Sciatic nerve (tissue), 2 donors: ENCODE data around the gene FAM114A1. TPM values are rescaled to one million over a fixed set of nuclear protein-coding genes. Genes with fewer than 3 reads are reported as not detected.
"Not testable (repeated sequence)": the region's sequence is repeated elsewhere in the genome, so short reads cannot be mapped to it uniquely, and the experiment has no call there.

Experiments
- ATAC-seq: fragments of 200-7000 bp; cut with Tn5 transposase; one replicate; pipeline ENCODE4 v1.9.1; 2020; ENCODE audit warnings: mild to moderate bottlenecking, moderate library complexity
- DNase-seq: peaks from one replicate; pipeline ENCODE4 v3.0.0-alpha.2; 2020; ENCODE audit warnings: low spot score
- intact Hi-C: fragments of 100-400 bp; cut with DNase I; formaldehyde crosslinking; loops from one replicate; pipeline ENCODE4 v1.14.2; 2022
- total RNA-seq: library from RNA; stranded (reverse); fragmentation: NEBNext Ultra II Directional; extraction: Animal tissue kit (Norgen Biotek cat#: 25700); gene quantifications from one replicate; pipeline ENCODE4 v1.2.1, GENCODE V29; 2021
- donor health status: DM: no; HTN: no; CAD: no.
- donor health status: DM: no; HTN: no; CAD: no.

FAM114A1 gene
- total RNA-seq, 1 donor from 2014 or later: 92.9 TPM

DNA sequence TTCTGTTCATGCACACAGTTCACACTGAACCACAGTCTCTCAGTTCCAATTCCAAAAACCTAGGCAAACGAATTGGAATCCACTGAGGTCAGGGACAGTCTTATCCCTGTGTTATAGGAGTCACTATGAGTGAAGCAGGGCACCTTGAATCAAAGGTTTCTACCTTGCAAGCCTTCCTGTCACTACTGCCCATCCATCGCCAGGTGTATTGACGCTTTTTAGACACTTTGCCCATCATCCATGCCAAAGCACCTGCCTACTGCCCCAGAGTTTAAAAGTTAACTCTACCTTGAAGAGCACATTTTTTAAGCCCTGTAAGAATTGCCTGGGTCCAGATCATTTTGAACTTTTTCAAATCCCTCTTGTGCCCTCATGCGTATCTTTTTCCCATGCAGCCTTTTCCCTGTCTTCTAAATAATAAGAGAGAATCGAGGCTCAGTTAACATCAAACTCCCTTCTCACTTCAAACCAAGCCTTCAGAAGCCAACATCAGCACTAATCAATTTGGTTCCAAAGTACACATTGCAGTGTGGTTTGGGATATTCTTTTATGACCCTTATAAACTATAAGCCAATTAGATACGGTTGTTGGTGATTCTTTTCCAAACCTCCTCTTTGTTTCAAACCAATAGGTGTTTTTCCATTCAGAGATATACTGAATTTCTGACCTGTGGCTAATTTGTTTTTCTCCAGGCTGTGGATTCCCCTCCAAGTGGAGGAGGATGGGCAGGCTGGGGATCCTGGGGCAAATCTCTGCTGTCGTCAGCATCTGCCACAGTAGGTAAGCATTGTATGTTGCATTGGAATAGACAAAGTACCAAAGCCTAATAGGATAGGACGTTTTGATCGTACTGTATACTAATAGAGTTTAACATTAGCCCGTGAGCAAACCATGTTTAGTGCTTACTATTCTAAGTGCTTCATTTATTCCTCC lies 23.7 kb downstream of the FAM114A1 start:
- DNase-seq (no peak), ATAC-seq (no peak)
- intact Hi-C loops: no loop called here

DNA sequence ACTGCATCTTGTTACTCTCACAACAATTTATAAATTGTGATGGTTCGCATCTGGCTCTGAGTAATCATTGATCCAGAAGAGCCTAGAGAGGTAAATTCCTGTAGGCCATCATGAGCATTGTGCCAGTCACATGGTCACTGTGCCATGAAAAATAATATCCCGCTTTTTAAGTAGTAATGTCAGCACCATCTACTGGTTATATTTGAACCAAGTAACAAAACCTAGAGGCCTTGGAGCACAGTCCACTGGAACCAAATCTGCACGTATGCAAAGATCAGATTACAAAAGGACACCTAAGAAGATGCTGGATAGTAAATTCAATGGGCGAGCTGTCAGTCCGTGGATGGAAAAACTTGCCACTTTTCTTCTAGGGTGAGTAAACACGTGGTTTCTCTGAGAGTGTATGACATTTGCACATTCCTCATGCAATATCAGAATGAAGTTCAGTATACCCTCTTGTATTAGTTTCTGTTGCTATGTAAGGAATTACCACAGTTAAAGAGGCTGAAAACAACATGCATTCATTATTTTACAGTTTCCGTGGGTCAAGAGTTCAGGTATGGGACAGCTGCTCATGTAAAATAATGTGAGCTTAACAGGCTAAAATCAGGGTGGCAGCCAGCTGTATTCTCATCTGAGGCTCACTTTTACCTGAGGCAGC lies 26.8 kb downstream of the FAM114A1 start:
- ATAC-seq: no peak
- DNase-seq: no peak
- intact Hi-C loops: no loop called here

DNA sequence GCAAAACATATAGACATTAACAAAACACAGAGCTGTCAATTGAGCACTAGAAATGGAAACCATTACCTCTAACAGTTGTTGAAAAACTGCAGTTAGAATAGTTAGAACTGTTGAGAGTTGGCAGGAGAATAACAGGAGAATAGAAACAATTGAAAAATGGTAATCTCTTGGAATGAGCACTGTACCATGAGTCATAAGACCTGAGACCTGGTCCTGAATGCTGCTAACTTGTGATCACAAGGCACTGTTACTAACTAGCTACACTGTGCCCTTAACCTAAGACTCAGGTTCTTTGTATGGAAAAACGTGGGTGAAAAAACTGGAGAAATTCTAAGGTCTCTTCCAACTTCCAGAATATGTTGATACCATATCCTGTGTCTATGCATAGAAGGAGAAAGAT lies 29.3 kb downstream of the FAM114A1 start:
- no peak for DNase-seq
- intact Hi-C loops: no loop called here
- ATAC-seq: no peak

DNA sequence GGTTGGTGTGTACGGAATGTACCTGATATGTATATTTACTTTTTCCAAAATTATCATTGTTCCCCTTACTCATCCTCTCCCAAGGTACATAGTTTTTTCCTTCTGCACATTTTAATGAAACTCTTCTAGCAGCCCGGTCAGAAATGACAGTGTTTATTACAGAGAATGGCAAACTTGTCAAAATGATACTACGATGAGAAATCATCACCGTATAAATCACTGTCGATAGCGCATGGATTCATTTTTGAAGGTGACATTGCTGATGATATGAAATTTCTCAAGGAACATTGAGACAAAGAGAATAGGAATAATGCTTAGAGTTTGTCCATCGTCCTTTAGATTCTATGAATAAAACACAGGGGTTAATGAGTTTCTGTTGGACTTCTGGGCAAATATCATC lies 30.6 kb downstream of the FAM114A1 start:
- intact Hi-C loops: no loop called here
- DNase-seq: no peak
- no peak for ATAC-seq

DNA sequence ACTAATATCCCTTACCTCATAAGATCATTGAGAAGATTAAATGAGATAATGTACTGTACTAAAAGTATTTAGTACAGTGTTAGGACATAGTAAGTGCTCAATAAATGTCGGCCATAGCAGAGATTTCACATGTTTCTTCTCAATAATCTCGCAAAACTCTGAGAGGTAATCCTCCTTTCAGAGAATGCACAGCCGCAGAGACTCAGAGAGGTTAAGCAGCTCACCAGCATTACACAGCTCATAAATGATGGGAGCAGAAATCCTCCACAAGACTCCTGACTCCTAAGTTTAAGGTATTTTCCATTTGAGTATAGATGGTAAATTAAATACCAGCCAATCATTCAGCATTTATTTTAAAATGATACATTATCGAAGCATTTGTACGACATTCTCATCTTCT lies 34.6 kb downstream of the FAM114A1 start:
- intact Hi-C loops: no loop called here
- ATAC-seq (no peak), DNase-seq (no peak)

DNA sequence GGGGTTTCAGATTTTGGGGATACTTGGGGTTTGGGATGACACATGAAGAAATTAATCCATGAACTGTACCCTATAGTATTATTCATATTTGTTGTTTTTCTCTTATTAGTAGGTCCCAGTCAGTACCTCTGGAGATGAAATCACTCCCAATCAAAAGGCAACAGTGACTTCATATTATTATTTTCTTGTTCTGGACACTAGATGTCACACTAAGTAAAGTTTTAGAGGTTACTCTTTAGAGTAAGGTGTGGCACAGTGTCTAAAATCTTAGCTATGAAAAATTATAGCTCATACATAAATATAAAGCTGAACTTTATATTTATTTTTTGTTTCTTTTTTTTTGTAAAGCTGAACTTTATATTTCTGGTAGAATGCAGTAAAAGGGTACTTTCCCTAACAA lies 35.1 kb downstream of the FAM114A1 start:
- peak; percentile 70 for ATAC-seq
- intact Hi-C loops: no loop called here
- no peak for DNase-seq

DNA sequence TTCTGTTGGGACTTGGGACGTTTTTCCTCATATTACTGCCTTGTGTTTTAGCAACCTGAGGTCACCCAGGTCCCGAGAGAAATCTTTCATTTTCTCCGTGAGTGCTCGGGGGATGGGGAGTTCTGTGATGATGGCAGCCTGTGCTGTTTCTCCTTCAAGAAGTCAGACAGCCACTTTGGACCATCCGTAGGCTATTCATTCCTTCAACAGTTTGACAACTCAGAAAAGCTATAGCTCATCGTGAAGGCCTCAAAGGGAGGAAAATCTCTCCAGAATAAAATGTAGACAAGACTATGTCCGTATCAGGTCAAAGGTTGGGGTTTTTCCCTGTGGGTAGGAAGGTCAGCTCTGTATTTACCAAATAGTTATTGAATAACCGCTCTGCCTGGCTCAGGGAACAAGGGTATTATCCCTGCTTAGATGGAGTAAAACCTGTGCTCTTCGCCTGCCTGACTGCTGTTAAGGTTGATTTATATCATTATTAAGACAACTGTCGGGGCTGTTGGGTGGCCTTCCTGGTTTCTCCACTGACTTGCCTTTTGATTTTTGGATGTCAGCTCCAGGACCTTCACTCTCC lies 36.6 kb downstream of the FAM114A1 start:
- intact Hi-C loops: no loop called here
- DNase-seq (no peak), ATAC-seq (peak; percentile 10)

DNA sequence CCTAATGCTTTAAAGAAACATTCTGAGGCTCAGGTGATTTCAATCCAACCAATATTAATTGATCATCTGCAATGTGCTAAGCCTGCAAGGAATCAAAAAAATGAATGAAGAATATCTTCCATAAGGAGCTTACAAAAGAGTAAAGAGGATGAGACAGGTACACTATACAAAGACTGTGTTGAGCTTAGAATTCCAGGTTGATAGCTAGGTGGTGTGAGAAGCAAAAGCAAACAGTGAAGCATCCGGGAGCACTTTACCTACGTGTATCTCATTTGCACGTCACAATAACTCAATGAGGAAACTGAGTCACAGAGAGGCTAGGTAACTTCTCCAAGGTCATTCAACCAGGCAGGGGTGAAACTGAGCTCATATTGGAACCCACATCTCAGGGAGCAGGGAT lies 37.1 kb downstream of the FAM114A1 start:
- no peak for DNase-seq
- intact Hi-C loops: no loop called here
- ATAC-seq: no peak

DNA sequence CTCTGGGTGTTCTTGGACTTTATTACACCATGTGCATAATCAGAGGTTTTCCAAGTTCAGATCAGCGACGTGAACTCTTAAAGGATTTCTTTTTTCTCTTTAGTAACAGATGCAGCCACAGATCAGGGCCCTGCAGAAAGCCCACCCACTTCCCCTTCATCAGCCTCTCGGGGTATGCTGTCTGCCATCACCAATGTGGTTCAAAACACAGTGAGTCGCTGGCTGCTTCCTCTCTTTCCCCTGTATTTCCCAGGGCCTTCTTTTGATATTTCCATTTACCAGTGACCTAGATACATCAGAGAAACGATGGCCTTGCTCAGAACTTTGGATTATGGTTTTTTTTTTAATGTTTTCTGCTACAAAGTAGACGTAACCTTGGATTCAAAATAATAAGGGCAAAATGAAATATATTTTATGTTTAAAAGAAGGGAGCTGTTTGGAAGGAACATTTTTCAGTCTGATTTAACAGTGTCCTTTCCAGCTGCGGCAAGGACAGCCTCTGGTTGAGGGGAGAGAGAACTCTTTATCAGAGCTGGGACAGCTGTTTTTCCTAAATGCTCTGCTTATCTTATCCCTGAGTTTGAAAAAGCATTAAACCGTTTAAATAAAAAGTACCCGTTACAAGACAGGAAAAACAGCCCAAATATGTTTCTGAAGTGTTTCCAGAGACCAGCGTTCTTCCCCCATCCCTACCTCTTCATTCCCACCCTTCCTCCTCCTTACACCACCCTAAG lies 38.2 kb downstream of the FAM114A1 start:
- no peak for DNase-seq
- intact Hi-C loops: no loop called here

DNA sequence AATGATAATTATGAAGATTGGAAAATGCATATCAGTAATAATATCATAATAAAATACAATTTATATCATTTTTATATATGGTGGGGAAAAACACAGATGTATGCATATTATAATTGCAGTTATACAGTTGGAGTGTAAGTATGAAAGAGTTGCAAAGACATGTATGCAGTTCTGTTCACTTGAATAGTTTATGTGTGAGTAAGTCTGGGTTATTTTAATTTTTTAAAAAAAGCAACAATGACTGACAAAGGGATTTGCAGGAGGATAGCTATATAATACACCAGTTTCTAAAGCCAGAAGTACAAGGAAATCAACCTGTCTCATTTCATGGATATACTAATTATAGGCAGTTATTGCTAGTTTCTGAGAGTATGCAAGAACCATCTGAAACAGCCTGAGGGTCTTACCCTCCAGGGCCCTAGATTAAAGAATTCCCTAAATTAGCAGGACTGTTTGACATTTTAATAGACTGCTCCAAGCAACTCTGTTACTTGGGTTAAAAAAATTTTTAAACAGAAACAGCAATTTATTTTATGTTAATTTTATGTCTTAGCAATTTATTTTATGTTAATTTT lies 40.2 kb downstream of the FAM114A1 start:
- no peak for ATAC-seq
- intact Hi-C loops: no loop called here
- DNase-seq: no peak

More for the DNA sequence above, 38.2 kb downstream of the FAM114A1 start:
- no peak for ATAC-seq

DNA sequence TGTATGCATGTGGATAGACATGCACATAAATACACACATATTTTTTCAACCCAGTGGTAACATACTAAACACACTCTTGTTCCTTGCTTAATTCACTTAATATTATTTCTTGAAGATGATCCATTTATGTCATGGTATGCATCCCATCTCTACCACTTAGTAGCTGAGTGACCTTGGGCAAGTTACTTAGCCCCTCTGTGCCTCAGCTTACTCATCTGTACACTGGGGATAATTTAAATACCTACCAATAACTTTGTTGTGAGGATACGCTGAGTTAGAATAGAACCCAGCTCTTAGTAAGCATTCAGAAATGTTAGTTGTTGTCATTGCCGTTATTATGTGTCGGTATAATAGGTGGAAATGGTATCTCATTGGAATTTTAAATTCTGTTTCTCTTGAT lies 41.4 kb downstream of the FAM114A1 start:
- ATAC-seq (no peak), DNase-seq (no peak)
- intact Hi-C loops: no loop called here

DNA sequence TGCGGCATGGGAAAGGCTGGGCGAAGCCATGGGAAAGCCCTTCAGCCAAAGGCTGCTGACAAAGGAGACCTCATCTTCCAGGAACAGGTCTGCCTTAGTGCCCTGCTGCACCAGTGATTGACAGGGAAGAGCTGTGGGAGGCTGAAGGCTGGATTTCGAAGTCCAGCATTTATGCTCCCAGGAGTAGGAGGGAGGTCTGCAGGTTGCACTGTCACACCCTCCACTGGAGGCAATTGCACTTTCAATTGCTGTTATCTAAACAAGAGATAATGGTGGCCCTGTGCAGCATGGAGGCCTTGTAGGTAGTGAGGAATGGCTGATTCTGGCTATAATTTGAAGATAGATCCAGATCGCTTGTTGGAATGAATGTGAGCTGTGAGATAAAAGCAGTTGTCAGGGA lies 43.7 kb downstream of the FAM114A1 start:
- intact Hi-C loops: no loop called here
- DNase-seq: no peak
- ATAC-seq: no peak

DNA sequence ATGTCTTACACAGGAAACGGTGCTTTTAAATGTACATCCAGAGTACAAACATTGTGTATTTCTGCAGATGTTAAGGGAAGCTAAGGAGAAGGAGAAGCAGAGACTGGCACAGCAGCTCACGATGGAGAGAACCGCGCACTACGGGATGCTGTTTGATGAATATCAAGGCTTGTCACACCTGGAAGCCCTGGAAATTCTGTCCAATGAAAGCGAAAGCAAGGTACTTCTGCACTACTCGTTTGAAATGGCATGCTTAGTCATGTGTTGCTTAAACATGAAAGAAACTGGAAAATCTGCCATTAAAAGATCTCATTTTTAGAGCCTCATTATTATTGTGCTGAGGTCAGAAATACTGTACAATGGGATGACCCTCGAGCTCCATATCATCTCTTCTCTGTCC lies 47.2 kb downstream of the FAM114A1 start:
- ATAC-seq: no peak
- intact Hi-C loops: no loop called here
- DNase-seq: no peak

DNA sequence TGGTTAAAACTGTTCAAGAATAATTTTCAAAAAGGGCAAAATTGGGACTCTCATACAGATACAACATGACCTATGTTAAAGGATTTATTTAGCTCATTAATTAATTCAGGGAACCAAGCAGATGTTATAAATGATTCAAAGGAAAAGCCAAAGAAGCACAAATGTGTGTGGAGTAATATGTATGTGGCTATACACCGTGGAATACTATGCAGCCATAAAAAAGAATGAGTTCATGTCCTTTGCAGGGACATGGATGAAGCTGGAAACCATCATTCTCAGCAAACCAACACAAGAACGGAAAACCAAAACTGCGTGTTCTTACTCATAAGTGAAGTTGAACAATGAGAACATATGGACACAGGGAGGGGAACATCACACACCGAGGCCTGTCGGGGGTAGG lies 48.7 kb downstream of the FAM114A1 start:
- intact Hi-C loops, ATAC-seq: not testable (repeated sequence)

DNA sequence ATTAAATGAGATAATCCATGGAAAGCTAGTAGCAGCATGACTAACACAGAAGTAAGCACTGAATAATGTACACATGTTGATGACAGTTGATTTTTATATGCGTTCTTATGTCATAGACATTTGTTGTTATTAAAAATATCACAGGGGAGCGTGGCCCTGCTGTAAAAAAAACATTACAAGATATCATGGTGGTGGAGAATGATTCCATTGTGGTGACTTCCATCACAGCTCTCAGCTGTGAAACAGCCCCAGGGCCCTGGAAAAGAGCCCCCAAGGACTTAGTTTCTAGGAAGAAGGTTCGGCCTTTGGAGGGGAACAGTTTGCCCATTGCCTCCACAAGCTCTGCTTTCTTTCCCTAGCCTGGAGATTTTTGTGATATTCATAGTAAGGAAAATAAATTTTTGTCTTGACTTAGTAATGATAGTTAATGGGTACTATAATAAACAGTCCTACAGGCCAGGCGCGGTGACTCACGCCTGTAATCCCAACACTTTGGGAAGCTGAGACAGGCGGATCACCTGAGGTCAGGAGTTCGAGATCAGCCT lies 49.9 kb downstream of the FAM114A1 start:
- no peak for DNase-seq
- intact Hi-C loops: no loop called here
- ATAC-seq: no peak

More for the DNA sequence above, 48.7 kb downstream of the FAM114A1 start:
- not testable (repeated sequence) for DNase-seq

DNA sequence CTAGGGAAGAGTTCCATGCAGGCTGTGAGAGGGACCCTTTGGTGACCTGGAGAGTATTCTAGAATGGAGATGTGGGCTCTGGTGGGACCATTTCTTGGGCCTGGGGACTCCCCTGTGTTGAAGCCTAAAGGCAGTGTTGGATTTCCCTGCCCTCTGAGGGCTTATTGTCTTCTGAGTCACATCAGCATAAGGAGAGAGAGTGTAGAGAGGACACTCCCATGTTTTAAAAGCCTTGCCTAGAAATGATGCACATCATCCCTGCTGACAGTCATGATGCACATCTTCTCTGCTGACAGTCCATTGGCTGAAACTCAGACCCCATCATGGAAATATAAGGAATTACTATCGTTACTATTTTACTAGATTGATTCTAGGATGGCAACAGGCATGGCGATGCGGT lies 51.9 kb downstream of the FAM114A1 start:
- ATAC-seq (no peak), DNase-seq (no peak)
- intact Hi-C loops: no loop called here

DNA sequence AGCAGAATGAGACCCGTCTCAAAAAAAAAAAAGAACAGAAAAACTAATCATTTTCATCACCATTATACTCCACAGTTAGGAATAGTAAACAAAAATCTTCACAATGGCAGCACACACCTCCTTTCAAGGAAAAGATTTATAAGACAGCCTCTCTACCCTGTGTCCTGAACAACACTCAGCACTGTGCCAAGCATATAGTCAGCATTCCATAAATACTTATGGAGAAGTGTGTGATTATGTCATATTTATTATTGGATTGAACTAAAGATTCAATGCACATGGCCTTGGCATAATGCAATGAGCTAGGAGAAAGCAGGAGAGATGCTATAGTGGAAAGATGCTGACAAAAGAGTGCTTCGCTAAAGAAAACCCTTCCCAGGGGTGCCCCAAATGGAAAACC lies 52.6 kb downstream of the FAM114A1 start:
- DNase-seq: no peak
- no peak for ATAC-seq
- intact Hi-C loops: no loop called here

DNA sequence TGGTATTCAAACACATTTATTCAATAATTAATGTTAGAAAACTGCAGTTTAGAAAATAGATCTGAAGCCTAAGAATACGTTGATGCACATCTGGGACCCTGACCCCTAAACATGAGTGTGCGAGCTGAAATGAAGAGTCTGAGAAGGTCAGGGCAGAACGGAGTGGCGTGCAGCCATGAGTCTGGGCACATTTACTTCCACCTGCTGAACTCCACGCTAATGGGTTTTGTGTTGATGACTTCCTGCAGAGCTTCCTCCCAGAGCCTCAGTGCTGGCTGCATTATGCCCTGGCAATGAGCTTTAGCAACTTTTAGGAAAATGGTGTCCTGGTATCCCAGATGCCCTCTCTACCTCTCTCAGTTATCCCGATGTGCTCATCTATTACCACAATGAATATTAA lies 53.1 kb downstream of the FAM114A1 start:
- intact Hi-C loops: no loop called here
- DNase-seq: no peak
- no peak for ATAC-seq

DNA sequence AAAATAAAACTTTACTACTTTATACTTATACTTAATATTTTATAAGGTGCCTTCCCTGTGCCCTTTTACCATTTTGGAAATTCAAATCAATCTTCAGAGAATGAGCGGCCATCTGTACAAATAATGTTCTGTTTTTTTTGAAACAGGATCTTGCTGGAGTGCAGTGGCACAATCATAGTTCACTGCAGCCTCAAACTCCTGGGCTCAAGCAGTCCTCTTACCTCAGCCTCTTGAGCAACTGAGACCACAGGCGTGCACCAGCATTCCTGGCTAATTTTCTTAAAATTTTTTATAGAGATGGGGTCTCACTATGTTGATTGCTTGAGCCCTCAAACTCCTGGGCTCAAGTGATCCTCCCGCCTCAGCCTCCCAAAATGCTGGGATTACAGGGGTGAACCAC lies 53.5 kb downstream of the FAM114A1 start:
- intact Hi-C loops: no loop called here
- ATAC-seq (no peak), DNase-seq (no peak)
